Stimulated activated CD4-positive, alpha-beta T cell treated with anti-CD3 and anti-CD28 coated beads, Interleukin-1b, Interleukin-23, amount 100 ng/mL, for 1 hour (primary cell): ENCODE measurements around the gene PCDHGA11.
"Not testable (repeated sequence)": the region's sequence is repeated elsewhere in the genome, so short reads cannot be mapped to it uniquely, and the experiment has no call there.

Source experiments
- DNase-seq, 2 donors: peaks; one replicate each; pipeline ENCODE4 v3.0.0-alpha.2; 2020; ENCODE audit warnings: low read depth in 2 of 2

The PCDHGA11 gene

GRCh38 chr5:141420855-141421488 lies at the start of gene PCDHGA11:
TSS of gene PCDHGA11 (plus strand) at chr5:141421051. CDS start at chr5:141421228, 177 bp downstream.
- DNase-seq: no peak

DNA sequence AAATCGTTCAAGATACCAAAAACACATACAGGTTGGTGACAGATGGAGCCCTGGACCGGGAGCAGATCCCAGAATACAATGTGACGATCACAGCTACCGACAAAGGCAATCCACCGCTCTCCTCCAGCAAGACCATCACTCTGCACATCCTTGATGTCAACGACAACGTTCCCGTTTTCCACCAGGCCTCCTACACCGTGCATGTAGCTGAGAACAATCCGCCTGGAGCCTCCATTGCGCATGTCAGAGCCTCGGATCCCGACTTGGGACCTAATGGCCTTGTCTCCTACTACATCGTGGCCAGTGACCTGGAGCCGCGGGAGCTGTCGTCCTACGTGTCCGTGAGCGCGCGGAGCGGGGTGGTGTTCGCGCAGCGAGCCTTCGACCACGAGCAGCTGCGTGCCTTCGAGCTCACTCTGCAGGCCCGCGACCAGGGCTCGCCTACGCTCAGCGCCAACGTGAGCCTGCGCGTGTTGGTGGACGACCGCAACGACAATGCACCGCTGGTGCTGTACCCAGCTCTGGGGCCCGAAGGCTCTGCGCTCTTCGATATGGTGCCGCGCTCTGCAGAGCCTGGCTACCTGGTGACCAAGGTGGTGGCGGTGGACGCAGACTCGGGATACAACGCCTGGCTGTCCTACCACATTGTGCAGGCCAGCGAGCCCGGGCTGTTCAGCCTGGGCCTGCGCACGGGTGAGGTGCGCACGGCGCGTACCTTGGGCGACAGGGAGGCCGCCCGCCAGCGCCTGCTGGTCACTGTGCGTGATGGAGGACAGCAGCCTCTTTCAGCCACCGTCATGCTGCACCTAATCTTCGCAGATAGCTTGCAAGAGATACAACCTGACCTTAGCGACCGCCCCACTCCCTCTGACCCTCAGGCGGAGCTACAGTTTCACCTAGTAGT lies 49.0 kb upstream of the PCDHGA11 start:
- DNase-seq: no peak

DNA sequence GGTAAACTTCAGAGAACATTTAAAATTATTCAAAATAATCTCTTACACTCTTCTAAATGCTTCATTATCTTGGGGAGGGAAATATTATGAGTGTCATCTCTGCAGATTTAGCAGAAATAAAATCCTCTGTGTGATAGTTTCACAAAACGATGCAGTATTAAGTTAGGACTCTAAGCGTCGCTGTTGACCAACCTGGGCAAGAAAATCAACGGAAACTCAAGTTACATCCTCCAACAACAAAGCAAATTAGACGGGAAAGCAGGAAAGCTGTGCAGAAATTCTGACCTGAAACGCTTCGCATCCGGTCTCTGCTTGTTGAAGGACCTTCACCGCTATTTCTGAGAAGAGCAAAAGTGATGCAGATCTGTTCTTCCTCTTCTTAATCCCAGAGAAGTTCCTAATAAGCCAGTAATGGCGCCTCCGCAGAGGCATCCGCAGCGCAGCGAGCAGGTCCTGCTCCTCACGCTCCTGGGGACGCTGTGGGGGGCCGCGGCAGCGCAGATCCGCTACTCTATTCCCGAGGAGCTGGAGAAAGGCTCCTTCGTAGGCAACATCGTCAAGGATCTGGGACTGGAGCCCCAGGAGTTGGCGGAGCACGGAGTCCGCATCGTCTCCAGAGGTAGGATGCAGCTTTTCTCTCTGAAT lies 47.1 kb upstream of the PCDHGA11 start, which contains the start of gene PCDHGA6:
PCDHGA6 (plus strand) TSS at position 219 of the 645 bp plus-strand sequence; CDS start at position 412, 193 bp downstream.
- DNase-seq: no peak

DNA sequence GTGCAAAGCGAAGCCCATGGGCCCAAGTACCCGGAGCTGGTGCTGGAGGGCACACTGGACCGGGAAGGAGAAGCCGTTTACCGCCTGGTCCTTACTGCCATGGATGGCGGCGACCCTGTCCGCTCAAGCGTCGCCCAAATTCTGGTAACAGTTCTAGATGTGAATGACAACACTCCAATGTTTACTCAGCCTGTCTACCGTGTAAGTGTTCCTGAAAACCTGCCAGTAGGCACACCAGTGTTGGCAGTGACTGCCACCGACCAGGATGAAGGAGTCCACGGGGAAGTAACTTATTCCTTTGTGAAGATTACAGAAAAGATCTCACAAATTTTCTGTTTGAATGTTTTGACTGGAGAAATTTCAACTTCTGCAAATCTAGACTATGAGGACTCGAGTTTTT lies 46.2 kb upstream of the PCDHGA11 start:
- DNase-seq: no peak

- DNase-seq: not testable (repeated sequence)
Observed at GRCh38 chr5:141375444-141376155, 45.3 kb upstream of the PCDHGA11 start.

- DNase-seq: no peak
Observed at GRCh38 chr5:141382469-141383294, 38.2 kb upstream of the PCDHGA11 start, which contains the start of gene PCDHGA7. TSS of gene PCDHGA7 (plus strand) at chr5:141382742. CDS start at chr5:141382900, 158 bp downstream.

GRCh38 chr5:141383345-141383744 lies 37.5 kb upstream of the PCDHGA11 start:
- no peak for DNase-seq

DNA sequence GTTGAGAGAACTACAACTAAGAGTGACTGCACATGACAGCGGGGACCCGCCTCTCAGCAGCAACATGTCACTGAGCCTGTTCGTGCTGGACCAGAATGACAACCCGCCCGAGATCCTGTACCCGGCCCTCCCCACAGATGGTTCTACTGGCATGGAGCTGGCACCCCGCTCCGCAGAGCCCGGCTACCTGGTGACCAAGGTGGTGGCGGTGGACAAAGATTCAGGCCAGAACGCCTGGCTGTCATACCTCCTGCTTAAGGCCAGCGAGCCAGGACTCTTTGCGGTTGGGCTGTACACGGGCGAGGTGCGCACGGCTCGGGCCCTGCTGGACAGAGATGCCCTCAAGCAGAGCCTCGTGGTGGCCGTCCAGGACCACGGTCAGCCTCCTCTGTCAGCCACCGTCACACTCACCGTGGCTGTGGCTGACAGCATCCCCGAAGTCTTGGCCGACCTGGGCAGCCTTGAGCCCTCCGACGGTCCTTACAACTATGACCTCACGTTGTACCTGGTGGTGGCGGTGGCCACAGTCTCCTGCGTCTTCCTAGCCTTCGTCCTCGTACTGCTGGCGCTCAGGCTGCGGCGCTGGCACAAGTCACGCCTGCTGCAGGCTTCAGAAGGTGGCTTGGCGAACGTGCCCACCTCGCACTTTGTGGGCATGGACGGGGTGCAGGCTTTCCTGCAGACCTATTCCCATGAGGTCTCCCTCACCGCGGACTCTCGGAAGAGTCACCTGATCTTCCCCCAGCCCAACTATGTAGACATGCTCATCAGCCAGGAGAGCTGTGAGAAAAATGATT lies 36.2 kb upstream of the PCDHGA11 start:
- no peak for DNase-seq

GRCh38 chr5:141387557-141388311 lies 33.1 kb upstream of the PCDHGA11 start, which contains the start of gene PCDHGB4:
TSS of gene PCDHGB4 (plus strand) at chr5:141387698. CDS start at chr5:141387885, 187 bp downstream.
- DNase-seq: not testable (repeated sequence)

- no peak for DNase-seq
Observed at GRCh38 chr5:141388661-141389060, 32.2 kb upstream of the PCDHGA11 start.

GRCh38 chr5:141389153-141390042 lies 31.5 kb upstream of the PCDHGA11 start:
- DNase-seq: no peak

- no peak for DNase-seq
Observed at GRCh38 chr5:141392429-141393198, 28.2 kb upstream of the PCDHGA11 start, which contains the start of gene PCDHGA8. TSS of gene PCDHGA8 (plus strand) at chr5:141392633. CDS start at chr5:141392814, 181 bp downstream.

DNA sequence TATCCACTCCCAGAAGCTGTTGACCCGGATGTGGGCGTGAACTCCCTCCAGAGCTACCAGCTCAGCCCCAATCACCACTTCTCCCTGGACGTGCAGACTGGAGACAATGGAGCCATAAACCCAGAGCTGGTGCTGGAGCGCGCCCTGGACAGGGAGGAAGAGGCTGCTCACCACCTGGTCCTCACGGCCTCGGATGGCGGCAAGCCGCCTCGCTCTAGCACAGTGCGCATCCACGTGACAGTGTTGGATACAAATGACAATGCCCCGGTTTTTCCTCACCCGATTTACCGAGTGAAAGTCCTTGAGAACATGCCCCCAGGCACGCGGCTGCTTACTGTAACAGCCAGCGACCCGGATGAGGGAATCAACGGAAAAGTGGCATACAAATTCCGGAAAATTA lies 27.6 kb upstream of the PCDHGA11 start:
- DNase-seq: no peak

GRCh38 chr5:141394401-141395187 lies 26.3 kb upstream of the PCDHGA11 start:
- not testable (repeated sequence) for DNase-seq

GRCh38 chr5:141397756-141398551 lies 22.9 kb upstream of the PCDHGA11 start, which contains the start of gene PCDHGB5:
TSS of gene PCDHGB5 (plus strand) at chr5:141397947. CDS start at chr5:141398128, 181 bp downstream.
- DNase-seq: not testable (repeated sequence)
